Liver (tissue), 9 donors: Measurements from ENCODE around the gene HIVEP2. TPM values are rescaled to one million over a fixed set of nuclear protein-coding genes. Genes with fewer than 3 reads are reported as not detected.

ENCODE experiments used
- DNase-seq: peaks from one replicate; pipeline ENCODE4 v3.0.0-alpha.2; 2017; ENCODE audit warnings: low spot score
- H3K27ac ChIP-seq, 2 donors: one replicate each; pipeline ENCODE4 v1.7.0; 2013; ENCODE audit warnings: inconsistent platforms in 2 of 2, low read length in 2 of 2, control low read depth in 1 of 2, low read depth in 1 of 2, mild to moderate bottlenecking in 1 of 2
- H3K27me3 ChIP-seq, 4 donors: one replicate each; pipeline versions ENCODE4 v1.6.1 to v1.7.0; 2013; ENCODE audit warnings: low read length in 3 of 4, inconsistent platforms in 1 of 4, mild to moderate bottlenecking in 1 of 4, moderate library complexity in 1 of 4; ENCODE audit not compliant: control insufficient read depth in 4 of 4, insufficient read depth in 4 of 4
- H3K36me3 ChIP-seq, 4 donors: one replicate each; pipeline versions ENCODE4 v1.6.1 to v1.7.0; 2013; ENCODE audit warnings: low read length in 3 of 4, mild to moderate bottlenecking in 3 of 4, low read depth in 1 of 4, moderate library complexity in 1 of 4; ENCODE audit not compliant: control insufficient read depth in 4 of 4, insufficient read depth in 3 of 4
- H3K4me1 ChIP-seq, 4 donors: one replicate each; pipeline versions ENCODE4 v1.6.1 to v1.7.0; 2013; ENCODE audit warnings: low read length in 3 of 4, mild to moderate bottlenecking in 3 of 4, moderate library complexity in 1 of 4; ENCODE audit not compliant: control insufficient read depth in 4 of 4, insufficient read depth in 4 of 4
- H3K4me3 ChIP-seq, 3 donors: one replicate each; pipeline versions ENCODE4 v1.6.1 to v1.7.0; 2013; ENCODE audit warnings: low read length in 3 of 3, control low read depth in 1 of 3, low read depth in 1 of 3, mild to moderate bottlenecking in 1 of 3
- H3K9ac ChIP-seq, 2 donors: one replicate each; pipeline ENCODE4 v1.7.0; 2013; ENCODE audit warnings: low read length in 2 of 2, mild to moderate bottlenecking in 2 of 2, moderate library complexity in 2 of 2, control low read depth in 1 of 2, low read depth in 1 of 2
- H3K9me3 ChIP-seq, 4 donors: one replicate each; pipeline versions ENCODE4 v1.6.1 to v1.7.0; 2013; ENCODE audit warnings: low read length in 3 of 4; ENCODE audit not compliant: control insufficient read depth in 4 of 4
- ATF3 ChIP-seq: IDR thresholded peaks from 2 replicates; pipeline ENCODE4 v1.6.1; 2016; ENCODE audit warnings: antibody characterized with exemption
- CTCF ChIP-seq: fragments of 150-350 bp; IDR thresholded peaks from 2 replicates; pipeline ENCODE4 v1.5.1; 2017; ENCODE audit warnings: improper control_type of control experiment, low read depth, low read length; ENCODE audit not compliant: missing input control
- EGR1 ChIP-seq, 2 donors: IDR thresholded peaks; 2 replicates each; pipeline ENCODE4 v1.6.1; 2016 to 2018; ENCODE audit warnings: antibody characterized with exemption in 2 of 2, low read depth in 2 of 2
- FOXA1 ChIP-seq: IDR thresholded peaks from 2 replicates; pipeline ENCODE4 v1.6.1; 2016; ENCODE audit warnings: antibody characterized with exemption
- FOXA2 ChIP-seq: IDR thresholded peaks from 2 replicates; pipeline ENCODE4 v1.6.1; 2016; ENCODE audit warnings: antibody characterized with exemption
- HNF4A ChIP-seq, 2 donors: conservative IDR thresholded peaks; 2 replicates each; pipeline ENCODE4 v1.6.1; 2016; ENCODE audit warnings: antibody characterized with exemption in 2 of 2, mild to moderate bottlenecking in 2 of 2
- HNF4G ChIP-seq: IDR thresholded peaks from 2 replicates; pipeline ENCODE4 v1.6.1; 2016; ENCODE audit warnings: antibody characterized with exemption
- JUND ChIP-seq, 2 donors: IDR thresholded peaks; 2 replicates each; pipeline ENCODE4 v1.6.1; 2016; ENCODE audit warnings: antibody characterized with exemption in 2 of 2
- NR2F2 ChIP-seq: IDR thresholded peaks from 2 replicates; pipeline ENCODE4 v1.6.1; 2016; ENCODE audit warnings: antibody characterized with exemption
- RAD21 ChIP-seq, 2 donors: IDR thresholded peaks; 2 replicates each; pipeline ENCODE4 v1.6.1; 2016; ENCODE audit warnings: antibody characterized with exemption in 2 of 2, mild to moderate bottlenecking in 2 of 2
- RXRA ChIP-seq, 2 donors: IDR thresholded peaks; 2 replicates each; pipeline ENCODE4 v1.6.1; 2017 to 2018; ENCODE audit warnings: antibody characterized with exemption in 2 of 2, mild to moderate bottlenecking in 1 of 2
- TAF1 ChIP-seq: conservative IDR thresholded peaks from 2 replicates; pipeline ENCODE4 v1.6.1; 2016; ENCODE audit warnings: antibody characterized with exemption, mild to moderate bottlenecking
- YY1 ChIP-seq: IDR thresholded peaks from 2 replicates; pipeline ENCODE4 v1.6.1; 2016; ENCODE audit warnings: antibody characterized with exemption, mild to moderate bottlenecking
- ZBTB33 ChIP-seq: IDR thresholded peaks from 2 replicates; pipeline ENCODE4 v1.6.1; 2016; ENCODE audit warnings: antibody characterized with exemption
- WGBS: extraction: QIAGEN DNeasy Blood & Tissue Kit; methylation state at CpG from one replicate; pipeline ENCODE4 v1.1.7; 2013; 5-methylcytosine and 5-hydroxymethylcytosine counted together
- polyA plus RNA-seq, 2 donors: library from polyadenylated mRNA; stranded (reverse) in 1 of 2; unstranded in 1 of 2; fragments of 200-250 nt in 1 of 2; fragments of >200 nt in 1 of 2; fragmentation: Nextera tagmentation in 1 of 2; extraction: Ambion mirVana in 1 of 2; gene quantifications; one replicate each; pipeline versions ENCODE4 v1.2.1 to v1.2.3, GENCODE V29; 2013 to 2015
- total RNA-seq, 2 donors: library from RNA; depleted of rRNA; stranded (reverse); fragments of >200 nt; gene quantifications; one replicate each; pipeline ENCODE4 v1.2.3, GENCODE V29; 2014
- donor health status: healthy.
- donor health status: healthy.
- donor health status: healthy.
- donor health status: healthy.
- donor health status: healthy.

Gene HIVEP2
- total and polyA plus RNA-seq, 4 donors, result 0.82 to 6.6 (median 1.3) TPM

- TF ChIP-seq FOXA1, result no peak
- TF ChIP-seq FOXA2, result no peak
- TF ChIP-seq HNF4G, result no peak
- TF ChIP-seq HNF4A (conservative IDR thresholded peaks at IDR 0.05), result peak in 1 of 2 donors; percentile 23
- TF ChIP-seq RAD21 (IDR thresholded peaks at IDR 0.05), result peak in 1 of 2 donors; percentile 39
- TF ChIP-seq NR2F2, result no peak
- TF ChIP-seq YY1, result peak; percentile 21
- TF ChIP-seq JUND (IDR thresholded peaks at IDR 0.05), result no peak
- peak; percentile 51 for TF ChIP-seq TAF1
- peak; percentile 55 to 69 for TF ChIP-seq RXRA (IDR thresholded peaks at IDR 0.05)
Measured at GRCh38 chr6:142944124-142945048, 590 bp downstream of the HIVEP2 start (continued).

- Histone ChIP-seq H3K27ac (peak overlapping the region; percentile 100), H3K9ac (peak overlapping the region; percentile 40 to 63), H3K36me3 (no peaks in the 10 kb centered on the region), H3K27me3 (no peaks in the 10 kb centered on the region), H3K4me1 (peaks cover 0 to 14% (median 6%) of the 10 kb centered on the region in 4 donors), H3K4me3 (peak overlapping the region; percentile 88 to 95 (median 89)), H3K9me3 (no peaks in the 10 kb centered on the region)
- TF ChIP-seq ATF3, result no peak
- no peak for TF ChIP-seq TAF1
- TF ChIP-seq RAD21 (IDR thresholded peaks at IDR 0.05), result peak in 1 of 2 donors; percentile 3
- TF ChIP-seq RXRA (IDR thresholded peaks at IDR 0.05), result no peak
- 34% methylated on average over 8 of the region's 8 CpGs for WGBS
- no peak for DNase-seq
Measured at GRCh38 chr6:142943711-142944123, 1.3 kb downstream of the HIVEP2 start.

- peaks cover 0 to 14% (median 8%) of the 10 kb centered on the region in 4 donors for H3K4me1 ChIP-seq
- H3K27ac ChIP-seq, result peak overlapping the region in 1 of 2 donors; percentile 100
- no peak for DNase-seq
- H3K9me3 ChIP-seq, result no peaks in the 10 kb centered on the region
- no peaks in the 10 kb centered on the region for H3K36me3 ChIP-seq
- H3K9ac ChIP-seq, result no peak overlapping the region
- TF ChIP-seq FOXA2, result peak; percentile 59
- TF ChIP-seq JUND (IDR thresholded peaks at IDR 0.05), result no peak
- TF ChIP-seq RAD21 (IDR thresholded peaks at IDR 0.05), result peak; percentile 45 to 63
- TF ChIP-seq ZBTB33, result no peak
- no peak for TF ChIP-seq NR2F2
- no peak for TF ChIP-seq EGR1 (IDR thresholded peaks at IDR 0.05; ENCODE audit: low read depth in 2 of 2)
- TF ChIP-seq CTCF, result peak; percentile 39
- no peak for TF ChIP-seq HNF4G
- no peak for TF ChIP-seq HNF4A (conservative IDR thresholded peaks at IDR 0.05)
- TF ChIP-seq RXRA (IDR thresholded peaks at IDR 0.05), result no peak
- no peaks in the 10 kb centered on the region for H3K27me3 ChIP-seq
- WGBS, result 73% methylated on average over 3 of the region's 3 CpGs
- no peak overlapping the region for H3K4me3 ChIP-seq
Measured at GRCh38 chr6:142942805-142943227, 2.2 kb downstream of the HIVEP2 start.
